GM18867 (cell line): ENCODE measurements around the gene ANO1.

Experiments
- ATAC-seq: cut with Tn5 transposase; IDR thresholded peaks from one replicate; pipeline ENCODE4 v1.9.1; 2021; ENCODE audit warnings: mild to moderate bottlenecking, moderate library complexity; ENCODE audit not compliant: unreplicated experiment

Gene ANO1

DNA sequence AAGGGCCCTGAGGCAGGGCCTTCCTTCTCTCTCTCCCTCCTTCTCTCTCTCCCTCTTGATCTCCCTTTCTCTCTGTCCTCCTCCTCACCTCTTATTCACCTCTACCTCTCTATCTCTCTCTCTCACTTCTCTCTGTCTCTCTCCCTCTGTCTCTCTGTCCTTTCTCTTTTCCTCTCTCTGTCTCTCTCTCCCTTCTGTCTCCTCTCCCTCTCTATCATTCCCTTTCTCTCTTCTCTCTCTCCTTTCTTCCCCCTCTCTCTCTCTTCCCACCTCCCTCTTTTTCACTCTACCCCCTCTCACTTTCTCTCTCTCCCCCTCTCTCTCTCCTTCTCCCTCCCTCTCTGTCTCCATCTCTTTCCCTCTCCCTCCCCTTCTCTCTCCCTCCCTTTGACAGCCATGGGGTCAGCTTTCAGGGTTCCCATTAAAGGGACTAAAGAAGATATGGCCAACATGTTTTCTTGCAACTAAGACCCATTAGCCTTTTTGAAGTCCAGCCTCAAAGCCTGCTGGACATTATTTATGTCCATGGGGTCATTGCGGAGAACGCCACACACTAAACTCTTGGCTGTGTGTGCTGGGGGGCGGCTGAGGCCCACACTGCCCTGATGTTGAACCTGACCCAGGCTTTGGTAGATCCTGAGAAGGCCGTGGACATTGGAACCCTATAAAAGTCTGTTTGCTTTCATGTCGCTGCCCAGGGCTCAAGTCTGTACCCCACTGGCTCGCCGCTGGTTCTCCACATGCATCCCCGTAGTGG lies 15.0 kb downstream of the ANO1 start:
- no peak for ATAC-seq

DNA sequence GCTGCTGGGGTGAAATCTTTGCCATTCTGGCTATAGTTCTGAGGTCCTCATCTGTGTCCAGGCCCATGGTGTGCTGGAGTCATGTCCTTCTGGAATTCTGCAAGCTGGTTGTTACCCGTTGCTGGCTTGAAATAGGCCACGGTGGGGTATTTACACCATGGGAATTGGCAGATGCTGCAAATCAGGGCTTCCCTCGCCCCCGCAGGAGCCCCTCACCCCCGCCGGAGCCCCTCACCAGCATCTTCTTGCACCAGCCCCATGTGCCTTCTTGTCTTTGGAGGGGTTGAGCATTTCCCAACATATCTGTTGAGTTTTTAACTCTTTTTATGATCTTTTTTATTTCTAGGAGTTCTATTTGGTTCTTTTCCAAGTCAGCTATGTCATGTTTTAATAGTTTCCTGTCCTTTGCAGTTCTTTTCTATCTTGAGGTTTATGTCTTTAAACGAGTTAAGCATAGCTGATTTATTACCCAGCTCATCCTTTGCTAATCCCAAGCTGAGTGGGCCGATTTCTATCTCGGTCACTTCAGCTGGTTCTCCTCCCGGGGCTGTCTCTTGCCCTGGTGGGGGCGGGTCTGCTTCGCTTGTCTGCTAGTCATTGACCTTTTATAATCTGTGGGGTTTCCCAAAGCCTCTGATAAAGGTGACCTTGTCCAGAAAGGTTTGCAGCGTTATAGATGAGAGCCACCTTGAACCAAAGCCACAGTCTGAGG lies 17.6 kb downstream of the ANO1 start:
- ATAC-seq: no peak

DNA sequence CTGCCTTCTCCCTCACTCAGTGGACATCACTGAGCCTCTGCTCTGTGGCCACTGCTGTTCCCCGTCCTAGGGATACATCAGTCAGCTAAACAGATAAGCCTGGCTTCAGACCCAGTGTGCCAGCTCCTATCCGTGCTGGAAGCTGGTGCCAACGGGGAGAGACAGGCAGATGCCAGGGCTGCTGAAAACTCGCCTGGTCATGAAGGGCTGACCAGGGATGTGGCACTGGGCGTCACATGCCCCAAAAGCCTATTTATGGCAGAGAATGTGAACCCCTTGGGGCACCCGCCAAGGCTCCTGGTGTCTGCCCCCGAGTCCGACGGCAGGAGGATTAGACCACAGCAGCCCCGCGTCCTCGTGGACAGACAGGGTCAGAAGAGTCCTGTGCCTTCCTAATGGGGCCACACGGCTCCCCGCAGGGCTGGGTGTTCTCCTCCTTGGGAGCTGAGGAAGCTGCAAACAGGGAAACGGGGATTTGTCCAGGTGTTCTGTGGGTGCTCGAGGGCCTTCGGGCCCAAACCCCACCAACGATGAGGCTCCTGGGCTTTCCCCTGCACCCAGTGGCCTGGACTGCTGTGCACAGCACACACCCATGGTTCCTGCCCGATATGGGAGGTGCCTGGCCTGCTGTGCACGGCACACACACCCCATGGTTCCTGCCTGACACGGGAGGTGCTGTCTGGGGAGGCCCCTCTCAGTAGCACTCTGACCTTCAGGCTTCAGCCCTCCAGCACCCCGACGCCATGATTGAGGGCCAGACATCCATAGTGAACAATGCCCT lies 19.9 kb downstream of the ANO1 start:
- ATAC-seq: no peak

DNA sequence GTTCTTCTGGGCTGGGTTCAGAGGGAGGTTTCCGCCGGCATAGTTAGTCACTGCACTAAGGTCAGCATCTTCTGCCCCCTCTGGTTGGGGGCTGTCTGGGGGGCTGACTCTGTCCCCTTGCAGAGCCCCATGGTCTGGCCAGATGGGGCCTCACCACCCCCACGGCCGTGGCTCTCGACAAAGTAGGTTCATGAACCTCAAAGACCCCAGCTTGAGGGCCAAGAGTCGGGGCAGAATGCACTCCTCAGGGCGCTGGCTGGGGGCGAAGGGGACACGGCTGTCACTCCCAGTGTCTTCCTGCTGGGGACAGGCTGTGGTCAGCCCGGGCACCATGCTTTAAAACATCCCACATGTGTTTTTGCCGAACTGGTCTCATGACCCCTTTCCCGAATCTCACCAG lies 20.8 kb downstream of the ANO1 start:
- no peak for ATAC-seq

DNA sequence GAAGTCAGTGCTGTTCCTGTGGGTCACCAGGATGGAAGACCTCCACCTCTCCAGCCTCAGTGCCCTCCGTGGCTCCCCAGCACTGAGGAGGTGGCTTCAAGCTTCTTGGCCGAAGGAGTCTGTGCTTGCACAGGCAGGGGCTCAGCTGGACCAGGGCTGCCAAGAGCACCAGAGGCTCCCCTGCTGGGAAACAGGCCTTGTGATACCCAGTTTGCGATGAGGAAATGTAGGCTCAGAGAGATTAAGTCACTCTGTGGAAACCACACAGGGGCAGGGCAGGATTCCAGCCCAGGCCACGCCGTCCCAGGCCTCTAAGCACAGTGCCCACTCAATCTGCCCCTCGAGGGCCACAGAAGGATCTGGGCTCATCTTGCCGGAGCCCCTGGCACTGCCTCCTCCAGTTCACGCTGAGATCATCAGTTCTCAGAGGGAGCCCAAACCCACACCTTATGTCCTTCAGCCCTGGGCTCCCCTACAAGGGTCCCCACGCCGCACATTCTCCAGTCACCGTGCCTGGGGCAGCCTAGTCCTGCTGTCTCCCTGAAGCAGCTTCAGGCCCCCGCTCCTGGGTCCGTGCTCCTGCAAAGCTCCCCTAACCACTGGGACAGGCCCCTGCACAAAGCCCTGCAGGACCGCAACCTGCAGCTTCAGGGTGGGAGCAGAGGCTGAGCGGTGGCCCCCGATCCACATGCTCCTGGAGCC lies 21.6 kb downstream of the ANO1 start:
- ATAC-seq: no peak

DNA sequence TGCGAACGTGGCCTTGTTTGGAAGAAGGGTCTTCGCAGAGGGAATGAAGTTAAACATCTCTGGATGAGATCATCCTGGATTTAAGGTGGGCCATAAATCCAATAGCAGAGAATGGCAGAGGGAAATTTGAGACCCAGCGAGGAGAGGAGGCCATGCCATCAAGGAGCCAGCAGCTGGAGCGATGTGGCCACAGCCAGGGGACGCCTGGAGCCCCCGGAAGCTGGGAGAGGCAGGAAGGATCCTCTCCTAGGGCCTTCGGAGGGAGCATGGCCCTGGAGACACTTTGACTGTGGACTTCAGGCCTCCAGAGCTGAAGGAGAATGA lies 22.1 kb downstream of the ANO1 start:
- no peak for ATAC-seq

DNA sequence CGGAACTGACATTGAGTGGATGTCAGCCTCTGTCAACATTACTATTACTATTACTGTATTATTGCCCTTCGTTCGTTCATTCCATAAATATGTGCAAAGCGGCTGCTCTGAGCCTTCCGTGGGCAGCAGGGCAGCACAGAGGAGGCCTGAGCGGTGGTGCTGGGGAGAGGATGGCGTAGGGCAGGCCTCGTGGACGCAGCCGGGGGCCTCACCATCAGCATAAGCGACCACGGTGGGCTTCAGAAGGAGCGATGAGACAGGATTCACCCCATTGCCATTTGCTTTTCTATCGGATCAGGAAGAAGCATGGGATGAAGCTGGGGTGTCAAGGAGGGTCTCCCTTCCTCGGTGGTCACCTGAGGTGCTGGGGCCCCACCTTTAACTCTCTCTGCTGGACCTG lies 22.7 kb downstream of the ANO1 start:
- no peak for ATAC-seq

DNA sequence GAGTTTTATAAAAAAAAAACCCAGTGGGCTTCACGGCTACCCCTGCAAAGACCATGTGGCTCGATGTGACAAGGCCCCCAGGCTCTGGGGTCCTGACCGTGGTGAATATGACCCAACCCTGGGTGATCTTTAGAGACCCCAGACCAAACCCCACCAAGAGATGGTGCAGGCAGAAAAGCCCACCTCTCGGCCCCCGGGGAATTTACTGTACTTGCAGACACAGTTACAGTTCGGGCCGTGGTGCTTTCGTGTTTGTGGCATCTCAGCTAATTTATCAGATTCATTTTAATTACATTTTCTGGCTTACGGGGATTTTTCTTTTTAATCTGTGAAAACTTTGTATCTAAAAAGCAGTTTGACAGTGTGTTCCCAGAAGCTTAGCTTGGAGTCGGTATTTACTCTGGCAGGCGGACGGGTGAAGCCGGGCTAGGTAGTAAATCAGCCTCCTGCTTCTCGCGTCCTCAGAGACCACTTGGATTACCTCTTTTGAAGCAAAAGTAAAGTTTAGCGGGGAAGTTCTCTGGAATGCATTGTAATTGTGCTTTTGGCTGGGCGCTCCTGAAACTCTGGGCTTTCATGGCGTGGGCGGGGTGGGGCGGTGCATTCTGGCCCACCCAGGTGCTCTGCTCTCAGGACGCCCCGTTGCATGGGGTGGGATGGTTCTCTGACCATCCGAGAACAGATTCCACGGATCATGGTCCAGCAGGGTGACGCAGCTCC lies 25.3 kb downstream of the ANO1 start:
- no peak for ATAC-seq

DNA sequence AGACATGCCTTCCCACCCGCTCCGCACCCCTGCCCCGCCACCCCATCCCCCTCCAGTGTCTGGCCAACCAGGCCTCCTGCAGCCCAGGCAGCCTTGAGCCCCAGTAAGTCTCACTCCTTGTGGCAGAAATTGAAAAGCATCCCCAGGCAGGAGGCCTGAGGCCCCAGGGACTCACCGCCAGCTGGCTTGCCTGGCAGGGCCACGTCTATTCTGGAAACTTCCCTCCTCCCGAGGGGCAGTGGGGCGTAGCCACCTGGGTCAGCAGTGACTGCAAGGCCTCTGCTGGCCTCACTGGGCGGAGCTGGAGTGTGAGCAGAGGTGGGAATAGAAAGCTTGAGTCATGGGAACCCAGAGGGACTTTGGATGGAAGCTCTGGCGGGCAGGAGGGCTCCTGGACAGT lies 26.3 kb downstream of the ANO1 start:
- ATAC-seq: no peak

DNA sequence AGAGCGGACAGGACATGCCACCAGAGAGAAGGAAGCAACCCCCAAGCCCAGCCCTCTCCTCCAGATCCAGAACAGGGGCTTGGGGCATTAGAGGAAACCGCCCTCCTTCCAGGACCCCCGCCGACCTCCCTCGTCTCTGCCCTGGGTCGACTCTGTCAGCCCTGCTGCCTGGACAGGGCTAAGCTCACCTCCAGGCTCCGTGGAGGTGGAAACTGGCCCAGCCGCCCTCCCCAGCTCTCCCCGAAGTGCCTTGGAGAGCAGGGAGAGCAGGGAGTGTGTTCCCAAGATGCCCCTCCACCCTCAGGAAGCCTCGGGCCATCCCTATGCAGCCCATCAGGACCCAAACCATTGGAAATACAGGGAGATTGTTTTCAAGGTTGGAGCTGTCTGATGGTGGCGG lies 26.8 kb downstream of the ANO1 start:
- no peak for ATAC-seq

DNA sequence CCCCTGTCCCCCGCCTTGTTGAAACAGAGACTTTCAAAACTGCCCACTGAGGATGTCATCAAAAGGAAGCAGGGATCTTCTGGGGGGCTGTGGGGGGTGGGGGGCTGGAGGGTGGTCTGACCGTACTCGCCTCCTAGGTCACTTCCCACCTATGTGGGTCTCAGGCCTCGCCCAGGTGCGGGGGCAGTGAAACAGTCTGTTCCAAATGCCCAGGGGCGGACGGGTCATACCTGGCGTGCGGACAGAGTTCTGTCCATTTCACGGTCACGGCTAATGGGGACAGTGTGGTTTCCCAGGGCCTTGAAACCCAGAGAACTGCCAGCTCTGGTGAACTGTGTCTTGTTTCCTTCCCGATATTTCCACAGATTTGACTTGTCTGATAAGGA lies 27.2 kb downstream of the ANO1 start:
- no peak for ATAC-seq

DNA sequence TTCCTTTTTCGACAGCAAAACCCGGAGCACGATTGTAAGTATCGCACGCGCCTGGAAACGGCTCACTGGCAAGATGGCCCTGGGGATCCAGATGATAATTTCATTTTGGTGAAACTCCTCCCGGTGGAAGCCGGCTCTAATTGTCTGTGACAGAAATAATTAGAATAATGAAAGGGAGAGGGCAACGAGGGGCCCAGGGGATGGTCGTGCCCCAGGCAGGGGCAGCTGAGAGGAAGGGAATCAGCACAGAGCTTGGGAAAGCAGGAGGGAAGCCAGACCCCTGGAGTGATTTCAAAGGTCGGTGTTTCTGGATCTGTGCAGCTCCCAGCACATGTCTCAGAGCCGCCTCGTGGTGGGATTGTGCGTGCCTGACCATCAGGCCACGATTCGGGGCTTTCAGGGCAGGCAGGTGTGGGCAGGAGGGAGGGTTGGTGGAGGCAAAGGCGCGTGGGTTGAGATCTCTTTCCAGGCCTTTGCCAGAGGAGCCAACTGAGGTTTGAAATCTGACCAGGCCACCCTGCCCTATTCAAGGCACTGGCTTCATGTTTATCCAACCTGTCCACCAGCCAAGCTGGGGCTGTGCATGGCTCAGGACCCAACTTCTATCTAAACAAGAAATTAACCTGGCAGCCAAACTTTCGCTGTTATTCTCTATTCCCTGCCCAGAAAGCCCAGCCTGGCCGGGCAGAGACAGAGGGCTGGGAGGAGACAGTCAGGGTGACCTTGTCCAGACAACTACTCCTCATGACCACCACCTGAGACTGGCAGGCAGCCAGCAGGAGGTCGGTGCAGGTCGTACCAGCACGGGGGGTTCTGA lies 27.8 kb downstream of the ANO1 start:
- no peak for ATAC-seq

DNA sequence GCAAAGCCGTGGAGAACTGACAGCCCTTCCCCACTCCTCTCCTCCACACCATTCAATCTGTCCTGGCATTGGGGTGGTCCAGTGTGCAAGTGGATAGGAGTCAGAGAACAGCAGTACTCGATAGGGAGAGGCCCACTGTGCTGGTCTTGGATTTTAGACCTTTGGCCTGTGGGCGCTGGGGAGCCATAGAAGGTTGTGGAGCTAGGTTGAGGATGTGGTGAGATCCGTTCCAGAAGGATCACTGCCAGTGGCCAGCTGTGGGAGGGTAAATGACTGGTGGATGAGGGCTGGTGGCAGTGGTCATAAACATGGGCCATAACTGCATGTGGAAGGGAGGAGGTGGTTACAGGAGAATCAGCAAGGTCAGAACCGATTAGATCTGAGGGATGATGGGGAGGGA lies 28.6 kb downstream of the ANO1 start:
- no peak for ATAC-seq

DNA sequence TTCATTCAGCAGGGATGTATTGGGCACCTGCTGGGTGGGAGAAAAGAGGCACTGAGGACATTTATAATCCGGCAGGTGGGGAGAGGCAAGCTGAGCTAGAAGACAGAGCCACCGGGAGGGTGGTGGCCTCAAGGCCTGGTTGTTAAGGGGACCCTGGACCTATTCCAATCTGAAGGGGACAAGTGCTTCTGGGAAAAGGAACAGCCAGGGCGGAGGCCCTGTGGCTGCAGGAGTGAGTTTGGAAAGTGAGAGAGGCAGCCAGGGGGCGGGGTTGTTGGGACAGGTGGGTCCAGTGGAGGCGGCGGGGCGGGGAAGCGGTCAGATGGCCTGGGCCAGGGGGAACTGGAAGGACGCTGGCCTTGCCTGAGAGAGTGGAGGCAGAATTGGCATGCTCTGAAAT lies 29.1 kb downstream of the ANO1 start:
- ATAC-seq: no peak

DNA sequence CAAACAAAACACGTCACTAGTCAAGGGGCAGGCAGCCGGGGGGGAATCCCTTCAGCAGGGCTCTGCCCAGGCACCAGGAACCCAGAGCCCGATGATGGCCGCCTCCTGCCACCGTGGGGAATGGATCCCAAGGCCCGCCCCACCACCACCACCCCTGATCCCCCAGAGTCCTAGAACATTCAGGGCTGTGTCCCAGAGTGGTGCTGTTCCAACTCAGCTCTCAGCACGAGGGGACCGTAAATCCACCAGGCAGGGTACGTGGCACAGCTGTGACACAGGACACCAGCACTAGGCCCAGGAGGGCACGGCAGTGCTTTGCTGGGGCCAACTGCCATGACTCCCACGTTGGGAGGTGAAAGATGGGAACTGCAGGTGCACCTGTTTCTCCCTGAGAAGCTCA lies 29.6 kb downstream of the ANO1 start:
- ATAC-seq: no peak

DNA sequence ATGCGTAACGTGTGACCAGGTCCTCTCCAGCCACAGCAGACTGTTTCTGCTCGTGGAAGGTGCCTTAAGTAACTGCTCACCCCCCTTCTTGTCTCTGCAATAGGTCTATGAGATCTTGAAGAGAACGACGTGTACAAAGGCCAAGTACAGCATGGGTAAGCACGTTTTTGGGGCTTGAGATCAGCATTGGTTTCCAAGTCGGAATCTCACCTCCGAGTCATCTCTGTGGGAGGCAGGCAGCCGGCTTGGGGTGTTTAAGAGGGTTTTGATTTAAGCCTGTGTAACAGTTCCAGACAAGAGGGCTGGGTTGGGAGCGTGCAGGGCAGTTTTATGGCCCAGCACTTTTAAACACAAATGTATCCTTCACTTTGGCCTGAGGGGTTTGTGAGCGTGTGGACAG lies 30.1 kb downstream of the ANO1 start:
- no peak for ATAC-seq

DNA sequence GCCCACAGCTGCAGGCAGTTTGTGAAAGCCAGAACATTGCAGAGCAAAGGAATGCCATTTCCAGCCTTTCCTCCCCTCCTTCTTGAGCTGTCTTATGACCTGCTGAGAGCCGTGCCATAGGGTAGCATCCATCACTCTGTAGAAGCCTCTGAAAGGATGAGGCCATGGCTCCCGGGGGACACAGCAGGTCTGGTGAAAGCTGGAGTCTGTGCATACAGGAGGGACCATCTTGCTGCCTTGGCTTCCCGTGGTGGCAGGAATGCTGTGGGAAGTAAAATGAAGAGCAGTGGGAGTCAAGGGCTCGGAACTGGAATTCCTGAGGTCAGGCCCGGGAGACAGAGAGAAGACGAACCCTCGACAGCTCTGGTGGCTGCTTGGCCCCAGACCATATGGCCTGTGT lies 30.9 kb downstream of the ANO1 start:
- ATAC-seq: no peak

DNA sequence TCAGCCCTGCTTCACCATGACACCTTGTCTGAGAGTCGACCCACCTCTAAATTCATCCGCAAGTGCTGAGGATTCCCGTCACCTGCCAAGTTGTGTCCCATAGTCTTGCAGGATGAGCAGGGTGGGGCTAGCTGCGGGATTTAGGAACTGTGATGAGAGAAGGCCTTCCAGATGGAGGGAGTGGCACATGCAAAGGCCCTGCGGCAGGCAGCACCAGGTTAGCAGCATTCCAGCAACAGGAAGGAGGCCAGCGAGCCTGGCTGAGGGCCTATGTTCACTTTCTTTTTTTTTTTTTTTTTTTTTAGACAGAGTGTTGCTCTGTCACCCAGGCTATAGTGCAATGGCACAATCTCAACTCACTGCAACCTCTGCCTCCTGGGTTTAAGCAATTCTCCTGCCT lies 31.8 kb downstream of the ANO1 start:
- ATAC-seq: no peak

DNA sequence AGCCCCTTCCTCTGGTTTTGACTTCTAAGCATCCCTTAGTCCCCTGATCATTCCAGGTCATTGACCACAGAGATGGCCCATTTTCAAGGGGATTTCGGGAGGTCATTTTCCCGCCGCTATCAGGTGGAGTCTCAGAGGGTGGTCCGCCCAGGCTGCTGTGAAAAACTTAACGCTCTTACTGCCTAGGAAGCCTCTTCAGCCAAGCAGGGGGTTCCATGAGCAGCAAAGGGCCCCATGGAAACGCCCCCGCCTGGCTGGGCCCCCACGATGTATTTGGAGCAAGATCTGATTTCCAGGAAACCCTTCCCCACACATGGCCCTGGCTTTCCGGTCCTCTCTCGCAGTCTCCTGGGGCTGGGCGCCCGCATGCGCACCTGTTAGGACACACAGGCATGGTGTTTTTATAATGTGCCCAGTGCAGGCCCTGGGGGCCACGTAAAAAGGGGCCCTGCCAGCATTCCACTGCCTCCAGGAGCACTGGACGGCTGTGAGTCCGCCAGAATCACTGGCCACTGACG lies 32.5 kb downstream of the ANO1 start:
- no peak for ATAC-seq
